ENCODE data around the gene BZW1.
"Not testable (repeated sequence)": the region's sequence is repeated elsewhere in the genome, so short reads cannot be mapped to it uniquely, and the experiment has no call there.

The BZW1 gene

GRCh38 chr2:200790185-200790584, 21.5 kb upstream of the BZW1 start:
- no peak for DNase-seq (ENCODE audit: low read depth in 2 of 2, low spot score in 1 of 2)

- no peak for DNase-seq (ENCODE audit: low read depth in 2 of 2, low spot score in 1 of 2)
These were observed 19.8 kb upstream of the BZW1 start for GRCh38 chr2:200791905-200792304.

GRCh38 chr2:200794143-200794542, 17.6 kb upstream of the BZW1 start:
- no peak for DNase-seq (ENCODE audit: low read depth in 2 of 2, low spot score in 1 of 2)

- DNase-seq (ENCODE audit: low read depth in 2 of 2, low spot score in 1 of 2): no peak
These were observed 16.7 kb upstream of the BZW1 start for GRCh38 chr2:200795028-200795440.

GRCh38 chr2:200796561-200796960, 15.1 kb upstream of the BZW1 start:
- DNase-seq (ENCODE audit: low read depth in 2 of 2, low spot score in 1 of 2): no peak

- no peak for DNase-seq (ENCODE audit: low read depth in 2 of 2, low spot score in 1 of 2)
These were observed 14.4 kb upstream of the BZW1 start for GRCh38 chr2:200797242-200797770.

- DNase-seq (ENCODE audit: low read depth in 2 of 2, low spot score in 1 of 2): no peak
These were observed 13.2 kb upstream of the BZW1 start for GRCh38 chr2:200798514-200798913.

GRCh38 chr2:200800458-200800857, 11.3 kb upstream of the BZW1 start:
- no peak for DNase-seq (ENCODE audit: low read depth in 2 of 2, low spot score in 1 of 2)

- not testable (repeated sequence) for DNase-seq (ENCODE audit: low read depth in 2 of 2, low spot score in 1 of 2)
These were observed 10.3 kb upstream of the BZW1 start for GRCh38 chr2:200801431-200801830.

- no peak for DNase-seq (ENCODE audit: low read depth in 2 of 2, low spot score in 1 of 2)
These were observed 2.0 kb upstream of the BZW1 start for GRCh38 chr2:200809506-200810251.

- no peak for DNase-seq (ENCODE audit: low read depth in 2 of 2, low spot score in 1 of 2)
These were observed 1.3 kb upstream of the BZW1 start for GRCh38 chr2:200810252-200810997.

- no peak for DNase-seq (ENCODE audit: low read depth in 2 of 2, low spot score in 1 of 2)
These were observed 745 bp upstream of the BZW1 start for GRCh38 chr2:200810998-200811332.

GRCh38 chr2:200812122-200813022, 662 bp downstream of the BZW1 start:
- DNase-seq (ENCODE audit: low read depth in 2 of 2, low spot score in 1 of 2): peak; percentile 29 to 58

GRCh38 chr2:200814276-200814815, 2.6 kb downstream of the BZW1 start:
- DNase-seq (ENCODE audit: low read depth in 2 of 2, low spot score in 1 of 2): no peak

GRCh38 chr2:200814917-200815316, 3.2 kb downstream of the BZW1 start:
- no peak for DNase-seq (ENCODE audit: low read depth in 2 of 2, low spot score in 1 of 2)

- not testable (repeated sequence) for DNase-seq (ENCODE audit: low read depth in 2 of 2, low spot score in 1 of 2)
These were observed 7.0 kb downstream of the BZW1 start for GRCh38 chr2:200818732-200819131.

- no peak for DNase-seq (ENCODE audit: low read depth in 2 of 2, low spot score in 1 of 2)
These were observed 9.0 kb downstream of the BZW1 start for GRCh38 chr2:200820573-200821234.

GRCh38 chr2:200821686-200822245, 10.1 kb downstream of the BZW1 start:
- DNase-seq (ENCODE audit: low read depth in 2 of 2, low spot score in 1 of 2): no peak

GRCh38 chr2:200828104-200828503, 16.4 kb downstream of the BZW1 start:
- no peak for DNase-seq (ENCODE audit: low read depth in 2 of 2, low spot score in 1 of 2)

- DNase-seq (ENCODE audit: low read depth in 2 of 2, low spot score in 1 of 2): no peak
These were observed 17.0 kb downstream of the BZW1 start for GRCh38 chr2:200828572-200829257.

All from stimulated activated CD8-positive, alpha-beta memory T cell treated with anti-CD3 and anti-CD28 coated beads, Interleukin-4, amount 100 ng/mL, for 4 hours (primary cell).